Caco-2 (cell line): ENCODE results near the gene CCDC190. TPM values are rescaled to one million over a fixed set of nuclear protein-coding genes. Genes with fewer than 3 reads are reported as not detected.
"Not testable (repeated sequence)": the region's sequence is repeated elsewhere in the genome, so short reads cannot be mapped to it uniquely, and the experiment has no call there.

ENCODE experiments used
- BruUV-seq: library from RNA; stranded (reverse); fragments of 400-500 nt; replicated peaks from 2 replicates; lab custom pipeline; 2021; lab: Mats Ljungman, UMichigan
- CTCF ChIA-PET: fragments of 300-600 bp; sonication (Branson Sonifier 250); formaldehyde crosslinking; loops from one replicate; lab custom pipeline; 2022; ENCODE audit warnings: antibody characterized with exemption; lab: Charles Lee
- POLR2A ChIA-PET: fragments of 300-600 bp; sonication (Branson Sonifier 250); formaldehyde crosslinking; loops from one replicate; lab custom pipeline; 2022; ENCODE audit warnings: antibody characterized with exemption; lab: Charles Lee
- DNase-seq, 2 experiments: peaks; one replicate each; pipeline versions ENCODE4 v3.0.0 to v3.0.0-alpha.2; 2020 to 2022
- H3K27me3 ChIP-seq: replicated peaks from 2 replicates; pipeline ENCODE4 v1.6.0; 2011; ENCODE audit warnings: low read length; ENCODE audit not compliant: control insufficient read depth, insufficient read depth
- H3K36me3 ChIP-seq: 2 replicates; pipeline ENCODE4 v1.5.1; 2011; ENCODE audit warnings: low read length; ENCODE audit not compliant: control insufficient read depth, insufficient read depth
- H3K4me1 ChIP-seq: fragments of 250-450 bp; sonication (Bioruptor Pico); 2 replicates; pipeline ENCODE4 v1.5.1; 2020; ENCODE audit warnings: mild to moderate bottlenecking
- H3K4me3 ChIP-seq: 2 replicates; pipeline ENCODE4 v1.5.1; 2011; ENCODE audit warnings: low read depth, mild to moderate bottlenecking, control low read depth, low read length
- H3K9me3 ChIP-seq: fragments of 250-450 bp; sonication (Bioruptor Pico); 2 replicates; pipeline ENCODE4 v1.5.1; 2020; ENCODE audit warnings: mild to moderate bottlenecking, moderate library complexity
- H3K27ac Mint-ChIP-seq: one replicate; pipeline ENCODE4 v1.8.0; 2022; ENCODE audit warnings: mixed read lengths; ENCODE audit not compliant: unreplicated experiment
- H3K27me3 Mint-ChIP-seq: one replicate; pipeline ENCODE4 v1.8.0; 2022; ENCODE audit warnings: mixed read lengths; ENCODE audit not compliant: insufficient read depth, unreplicated experiment
- H3K36me3 Mint-ChIP-seq: one replicate; pipeline ENCODE4 v1.8.0; 2022; ENCODE audit warnings: mild to moderate bottlenecking, mixed read lengths; ENCODE audit not compliant: insufficient read depth, unreplicated experiment
- H3K4me1 Mint-ChIP-seq: one replicate; pipeline ENCODE4 v1.8.0; 2022; ENCODE audit warnings: low read depth, mixed read lengths; ENCODE audit not compliant: unreplicated experiment
- H3K4me3 Mint-ChIP-seq: one replicate; pipeline ENCODE4 v1.8.0; 2022; ENCODE audit warnings: mild to moderate bottlenecking, moderate library complexity, mixed read lengths; ENCODE audit not compliant: unreplicated experiment
- H3K9me3 Mint-ChIP-seq: one replicate; pipeline ENCODE4 v1.8.0; 2022; ENCODE audit warnings: mixed read lengths; ENCODE audit not compliant: unreplicated experiment
- intact Hi-C: fragments of 100-400 bp; cut with micrococcal nuclease; formaldehyde crosslinking; loops from one replicate; pipeline ENCODE4 v1.10.0; 2022; ENCODE audit not compliant: unreplicated experiment
- total RNA-seq: library from RNA; stranded (reverse); gene quantifications from 2 replicates; pipeline ENCODE4 v1.2.3, GENCODE V29; 2022
- TF ChIP-seq, protein P1 (sequence below), 2 experiments: fragments of 200-600 bp in 1 of 2; IDR thresholded peaks; 1 replicate in 1 of 2; 2 replicates in 1 of 2; pipeline versions ENCODE4 v1.5.1 to v1.8.0; 2011 to 2022; ENCODE audit warnings: antibody characterized with exemption in 1 of 2, control low read depth in 1 of 2, inconsistent platforms in 1 of 2, low read depth in 1 of 2, low read length in 1 of 2, mild to moderate bottlenecking in 1 of 2, moderate library complexity in 1 of 2; ENCODE audit not compliant: insufficient read depth in 1 of 2, severe bottlenecking in 1 of 2, unreplicated experiment in 1 of 2

Gene CCDC190
- total RNA-seq, 1 experiment from 2014 or later, result not detected

DNA sequence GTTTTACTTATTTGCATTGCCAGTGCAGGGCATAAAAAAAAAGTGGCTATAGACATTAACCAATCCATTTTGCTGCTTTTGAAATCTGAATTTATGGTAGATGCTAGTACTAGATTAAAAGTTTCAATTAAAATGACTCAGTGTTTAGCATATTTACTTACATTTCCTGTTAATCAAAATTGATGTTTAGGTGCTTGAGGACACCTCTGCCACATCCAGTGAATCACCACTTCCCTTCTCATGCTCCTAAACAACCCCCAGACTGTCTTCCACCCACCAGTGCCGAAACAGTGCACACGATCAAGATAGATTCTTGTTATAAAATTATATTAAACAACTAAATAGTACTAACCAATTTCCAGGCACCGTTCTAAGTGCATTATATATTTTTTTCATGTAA, 37.7 kb downstream of the CCDC190 start:
- BruUV-seq, result no TSS peak
- Mint-ChIP-seq H3K9me3 (no peaks in the 10 kb centered on the region), H3K27me3 (no peaks in the 10 kb centered on the region), H3K4me3 (peak overlapping the region; percentile 70), H3K27ac (no peak overlapping the region), H3K36me3 (no peaks in the 10 kb centered on the region), H3K4me1 (peaks cover 20% of the 10 kb centered on the region)
- Histone ChIP-seq H3K27me3 (no peaks in the 10 kb centered on the region), H3K36me3 (no peaks in the 10 kb centered on the region), H3K4me3 (no peak overlapping the region), H3K9me3 (no peaks in the 10 kb centered on the region), H3K4me1 (peaks cover 16% of the 10 kb centered on the region)
- CTCF ChIA-PET, result interaction anchor here (1.3 kb wide), 1 partner anchor 23 kb away, joined by 3 read pairs; no protein-coding TSS in a partner anchor
- POLR2A ChIA-PET, result no interaction called here
- intact Hi-C loops, result no loop called here
- TF ChIP-seq, protein P1, sequence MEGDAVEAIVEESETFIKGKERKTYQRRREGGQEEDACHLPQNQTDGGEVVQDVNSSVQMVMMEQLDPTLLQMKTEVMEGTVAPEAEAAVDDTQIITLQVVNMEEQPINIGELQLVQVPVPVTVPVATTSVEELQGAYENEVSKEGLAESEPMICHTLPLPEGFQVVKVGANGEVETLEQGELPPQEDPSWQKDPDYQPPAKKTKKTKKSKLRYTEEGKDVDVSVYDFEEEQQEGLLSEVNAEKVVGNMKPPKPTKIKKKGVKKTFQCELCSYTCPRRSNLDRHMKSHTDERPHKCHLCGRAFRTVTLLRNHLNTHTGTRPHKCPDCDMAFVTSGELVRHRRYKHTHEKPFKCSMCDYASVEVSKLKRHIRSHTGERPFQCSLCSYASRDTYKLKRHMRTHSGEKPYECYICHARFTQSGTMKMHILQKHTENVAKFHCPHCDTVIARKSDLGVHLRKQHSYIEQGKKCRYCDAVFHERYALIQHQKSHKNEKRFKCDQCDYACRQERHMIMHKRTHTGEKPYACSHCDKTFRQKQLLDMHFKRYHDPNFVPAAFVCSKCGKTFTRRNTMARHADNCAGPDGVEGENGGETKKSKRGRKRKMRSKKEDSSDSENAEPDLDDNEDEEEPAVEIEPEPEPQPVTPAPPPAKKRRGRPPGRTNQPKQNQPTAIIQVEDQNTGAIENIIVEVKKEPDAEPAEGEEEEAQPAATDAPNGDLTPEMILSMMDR (IDR thresholded peaks at IDR 0.05; ENCODE audit: insufficient read depth in 1 of 2, low read depth in 1 of 2, low read length in 1 of 2, severe bottlenecking in 1 of 2, unreplicated experiment in 1 of 2), result no peak
- no peak for DNase-seq

DNA sequence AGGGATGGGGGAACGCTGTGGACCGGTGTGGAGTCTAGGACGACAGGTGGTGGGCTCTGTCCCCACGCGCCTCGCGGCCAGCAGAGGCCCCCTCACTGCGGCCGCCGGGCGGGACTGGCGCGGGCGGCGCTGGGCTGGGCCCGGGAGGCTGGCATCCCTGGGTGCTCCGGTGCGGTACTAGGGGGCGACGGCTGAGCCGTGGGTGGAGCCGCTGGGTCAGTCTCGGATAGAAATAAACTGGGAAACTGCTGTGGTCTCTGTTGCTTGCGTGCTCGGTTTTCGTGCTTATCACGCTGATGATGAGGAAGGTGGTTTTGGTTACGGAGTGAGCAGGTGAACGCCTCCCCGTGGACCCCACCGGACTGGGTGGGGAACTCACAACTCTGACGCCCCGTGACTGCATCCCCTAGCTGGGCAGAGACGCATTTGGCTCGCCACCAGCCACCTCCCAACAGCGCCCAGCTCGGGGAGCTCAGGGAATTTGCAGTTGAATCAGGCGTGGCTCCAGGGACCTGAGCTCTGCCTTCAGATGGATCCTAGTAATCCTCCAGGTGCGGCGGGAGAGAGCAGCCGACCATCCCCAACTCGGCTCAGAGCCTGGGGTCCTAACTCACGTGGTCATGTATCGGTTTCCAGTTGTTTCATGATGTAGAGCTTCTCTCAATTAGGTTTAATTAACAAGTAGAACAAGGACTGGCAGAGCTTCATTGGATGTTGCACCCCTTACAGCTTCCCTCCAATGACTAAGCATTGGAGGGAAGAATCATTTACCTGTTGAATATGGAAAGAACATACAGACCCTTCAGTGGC, 38.4 kb downstream of the CCDC190 start:
- POLR2A ChIA-PET, result no interaction called here
- Mint-ChIP-seq H3K36me3 (no peaks in the 10 kb centered on the region), H3K27ac (peak overlapping the region; percentile 49), H3K27me3 (no peaks in the 10 kb centered on the region), H3K4me1 (peaks cover 20% of the 10 kb centered on the region), H3K4me3 (peak overlapping the region; percentile 70), H3K9me3 (no peaks in the 10 kb centered on the region)
- Histone ChIP-seq H3K36me3 (no peaks in the 10 kb centered on the region), H3K27me3 (no peaks in the 10 kb centered on the region), H3K9me3 (no peaks in the 10 kb centered on the region), H3K4me1 (peaks cover 16% of the 10 kb centered on the region), H3K4me3 (peak overlapping the region; percentile 45)
- DNase-seq, result peak; percentile 30 to 36
- BruUV-seq, result no TSS peak
- TF ChIP-seq, protein P1 (IDR thresholded peaks at IDR 0.05; ENCODE audit: insufficient read depth in 1 of 2, low read depth in 1 of 2, low read length in 1 of 2, severe bottlenecking in 1 of 2, unreplicated experiment in 1 of 2), result no peak
- CTCF ChIA-PET, result interaction anchor here (1.3 kb wide), 1 partner anchor 22 kb away, joined by 3 read pairs; no protein-coding TSS in a partner anchor
- intact Hi-C loops, result no loop called here

DNA sequence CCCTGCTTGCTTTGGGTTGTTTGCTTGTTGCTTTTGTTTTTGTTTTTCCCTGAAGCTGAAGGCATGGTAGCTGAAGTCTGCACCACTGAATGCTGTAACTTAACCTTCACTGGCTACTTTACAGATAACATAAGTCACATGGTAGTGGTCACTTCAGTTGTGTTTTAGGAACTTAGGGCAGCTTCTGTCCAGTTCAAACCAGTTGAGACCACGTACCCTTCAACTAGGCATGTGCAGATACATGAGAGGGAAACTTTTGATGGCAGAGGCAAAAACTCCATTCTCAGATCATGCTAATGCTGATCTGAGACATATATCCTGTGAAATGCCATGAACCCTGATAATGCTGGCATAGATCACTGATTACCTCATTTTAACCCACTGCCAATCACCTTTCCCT, 42.3 kb downstream of the CCDC190 start:
- H3K27me3 Mint-ChIP-seq, H3K4me3 Mint-ChIP-seq, CTCF ChIA-PET, H3K9me3 ChIP-seq, H3K27me3 ChIP-seq, H3K4me1 ChIP-seq, DNase-seq, H3K36me3 ChIP-seq, H3K36me3 Mint-ChIP-seq, H3K9me3 Mint-ChIP-seq, POLR2A ChIA-PET, intact Hi-C loops, BruUV-seq, H3K27ac Mint-ChIP-seq, H3K4me3 ChIP-seq: not testable (repeated sequence)
- peaks cover 20% of the 10 kb centered on the region for H3K4me1 Mint-ChIP-seq

DNA sequence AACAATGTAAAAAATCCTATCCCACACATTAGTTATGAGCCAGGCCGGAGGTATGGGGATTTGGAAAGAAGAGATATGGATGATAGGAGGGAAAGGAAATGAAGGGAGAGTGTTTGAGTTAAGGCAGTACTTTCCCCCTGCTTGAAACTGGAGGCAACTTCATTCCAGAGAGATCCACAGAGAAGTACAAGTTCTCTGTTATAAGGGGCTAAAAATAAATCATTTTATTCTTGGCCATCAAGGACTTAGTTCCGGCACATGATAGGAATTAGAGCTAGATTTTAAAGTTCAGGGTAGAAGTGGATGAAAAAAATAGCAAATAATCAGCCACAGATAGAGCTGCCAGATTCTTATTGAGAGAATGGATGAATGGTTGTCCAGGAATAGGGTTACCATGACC, 42.8 kb downstream of the CCDC190 start:
- BruUV-seq, H3K36me3 ChIP-seq, H3K4me3 ChIP-seq, H3K36me3 Mint-ChIP-seq, H3K4me3 Mint-ChIP-seq, H3K27me3 ChIP-seq, H3K4me1 ChIP-seq, H3K9me3 Mint-ChIP-seq, H3K27me3 Mint-ChIP-seq, intact Hi-C loops, H3K9me3 ChIP-seq, DNase-seq, H3K27ac Mint-ChIP-seq, POLR2A ChIA-PET, CTCF ChIA-PET: not testable (repeated sequence)
- peaks cover 16% of the 10 kb centered on the region for H3K4me1 Mint-ChIP-seq

DNA sequence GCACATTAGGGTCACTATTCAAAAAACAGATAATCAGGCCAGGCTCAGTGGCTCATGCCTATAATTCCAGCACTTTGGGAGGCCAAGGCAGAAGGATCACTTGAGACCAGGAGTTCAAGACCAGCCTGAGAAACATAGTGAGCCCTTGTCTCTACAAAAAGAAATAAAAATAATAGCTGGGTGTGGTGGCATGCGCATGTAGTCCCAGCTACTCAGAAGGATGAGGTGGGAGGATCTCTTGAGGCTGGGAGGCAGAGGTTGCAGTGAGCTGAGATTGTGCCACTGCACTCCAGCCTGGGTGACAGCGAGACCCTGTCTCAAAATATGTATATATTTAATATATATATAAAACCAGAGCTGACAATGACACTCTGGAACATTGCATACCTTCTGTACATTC, 48.6 kb downstream of the CCDC190 start:
- H3K36me3 Mint-ChIP-seq, H3K27me3 ChIP-seq, DNase-seq, H3K9me3 ChIP-seq, CTCF ChIA-PET, H3K27me3 Mint-ChIP-seq, H3K4me1 ChIP-seq, POLR2A ChIA-PET, H3K9me3 Mint-ChIP-seq, H3K4me1 Mint-ChIP-seq, H3K27ac Mint-ChIP-seq, intact Hi-C loops, H3K4me3 Mint-ChIP-seq, H3K4me3 ChIP-seq, H3K36me3 ChIP-seq: not testable (repeated sequence)
- BruUV-seq, result TSS peak; percentile 48
